K562 (cell line): Measurements from ENCODE around the gene DNAAF3. TPM values are rescaled to one million over a fixed set of nuclear protein-coding genes. Genes with fewer than 3 reads are reported as not detected.

Experiments used
- BCL6 ChIP-seq: fragments of 250-450 bp; sonication (Bioruptor Pico); IDR thresholded peaks from 2 replicates; pipeline ENCODE4 v1.4.0; 2020
- CHD4 ChIP-seq: fragments of 200-600 bp; sonication (generic); IDR thresholded peaks from 3 replicates; pipeline ENCODE4 v1.6.1; 2012; ENCODE audit warnings: low read depth, mild to moderate bottlenecking, mixed read lengths, low read length, inconsistent platforms; ENCODE audit not compliant: insufficient read depth, insufficient replicate concordance, poor library complexity, severe bottlenecking
- E2F3 ChIP-seq: fragments of 250-450 bp; sonication (Bioruptor Pico); IDR thresholded peaks from 2 replicates; pipeline ENCODE4 v1.4.0; 2020; ENCODE audit warnings: mild to moderate bottlenecking
- ELF2 ChIP-seq: fragments of 250-450 bp; sonication (Bioruptor Pico); IDR thresholded peaks from 2 replicates; pipeline ENCODE4 v1.5.0; 2021; ENCODE audit warnings: mild to moderate bottlenecking
- HDAC3 ChIP-seq: fragments of 450-650 bp; IDR thresholded peaks from 2 replicates; pipeline ENCODE4 v1.6.1; 2018; ENCODE audit warnings: borderline replicate concordance, mild to moderate bottlenecking, moderate library complexity; ENCODE audit not compliant: partially characterized antibody
- MED1 ChIP-seq: sonication (generic); formaldehyde crosslinking; IDR thresholded peaks from 2 replicates; pipeline ENCODE4 v1.8.1; 2023; ENCODE audit warnings: missing genetic modification reagents, borderline replicate concordance
- NEUROD1 ChIP-seq: fragments of 150-350 bp; IDR thresholded peaks from 2 replicates; pipeline ENCODE4 v1.6.1; 2014; ENCODE audit warnings: borderline replicate concordance, low read length, low read depth; ENCODE audit not compliant: partially characterized antibody
- NUFIP1 ChIP-seq: fragments of 450-650 bp; IDR thresholded peaks from 2 replicates; pipeline ENCODE4 v1.6.1; 2018; ENCODE audit not compliant: partially characterized antibody
- SIX5 ChIP-seq, 2 experiments: IDR thresholded peaks; 2 replicates each; pipeline ENCODE4 v1.6.1; 2011; ENCODE audit warnings: low read length in 2 of 2, borderline replicate concordance in 1 of 2, low read depth in 1 of 2, mild to moderate bottlenecking in 1 of 2, moderate library complexity in 1 of 2; ENCODE audit not compliant: insufficient read depth in 1 of 2
- SREBF2 ChIP-seq: sonication (generic); formaldehyde crosslinking; IDR thresholded peaks from 2 replicates; pipeline ENCODE4 v1.4.0; 2020; ENCODE audit warnings: mild to moderate bottlenecking, missing genetic modification reagents
- ZEB2 ChIP-seq: fragments of 450-650 bp; IDR thresholded peaks from 2 replicates; pipeline ENCODE4 v1.6.1; 2016
- ZNF134 ChIP-seq: fragments of 250-450 bp; sonication (Bioruptor Pico); conservative IDR thresholded peaks from 2 replicates; pipeline ENCODE4 v1.4.0; 2020
- ZNF445 ChIP-seq: fragments of 250-450 bp; sonication (Bioruptor Pico); IDR thresholded peaks from 2 replicates; pipeline ENCODE4 v1.4.0; 2020; ENCODE audit warnings: low read depth, mild to moderate bottlenecking, moderate library complexity
- ZNF75A ChIP-seq: fragments of 450-650 bp; formaldehyde crosslinking; IDR thresholded peaks from 2 replicates; pipeline ENCODE4 v1.4.0; 2020; ENCODE audit warnings: mild to moderate bottlenecking
- polyA plus RNA-seq, 8 experiments: library from polyadenylated mRNA; depleted of rRNA in 4 of 8; stranded (reverse) in 5 of 8; unstranded in 3 of 8; fragments of >200 nt; fragmentation: Nextera tagmentation in 2 of 8; fragmentation: Illumina TruSeq in 1 of 8; extraction: Ambion mirVana in 2 of 8; extraction: Trizol in 1 of 8; gene quantifications; 2 replicates each; pipeline versions ENCODE4 v1.2.1 to v1.2.3, GENCODE V29; 2011 to 2014; ENCODE audit warnings: inconsistent platforms in 1 of 8, missing spikeins in 1 of 8
- total RNA-seq, 7 experiments: library from RNA; depleted of rRNA in 6 of 7; stranded (reverse); fragments of >200 nt in 6 of 7; fragmentation: Illumina TruSeq in 2 of 7; extraction: Trizol in 2 of 7; gene quantifications; 2 replicates each; pipeline versions ENCODE4 v1.2.1 to v1.2.3, GENCODE V29; 2011 to 2021; ENCODE audit warnings: low replicate concordance in 1 of 7
- TF ChIP-seq, protein P1 (sequence below), 2 experiments: fragments of 150-350 bp in 1 of 2; IDR thresholded peaks; 2 replicates each; pipeline ENCODE4 v1.6.1; 2012 to 2016; ENCODE audit warnings: low read depth in 2 of 2, low read length in 2 of 2, mild to moderate bottlenecking in 1 of 2, moderate library complexity in 1 of 2
- TF ChIP-seq, protein P2 (sequence below), 3 experiments: fragments of 200-800 bp in 1 of 3; fragments of 250-450 bp in 1 of 3; fragments of 450-650 bp in 1 of 3; sonication (Bioruptor Pico) in 1 of 3; sonication (Bioruptor generic) in 1 of 3; formaldehyde crosslinking in 1 of 3; IDR thresholded peaks; 2 replicates each; pipeline versions ENCODE4 v1.6.1 to v1.8.0; 2016 to 2022; ENCODE audit warnings: mild to moderate bottlenecking in 2 of 3, missing genetic modification characterization in 2 of 3, missing compliant biosample characterization in 1 of 3, moderate library complexity in 1 of 3
- TF ChIP-seq, protein P3 (sequence below): fragments of 450-650 bp; conservative IDR thresholded peaks from 2 replicates; pipeline ENCODE4 v1.6.1; 2016; ENCODE audit warnings: missing genetic modification characterization, low read depth, mild to moderate bottlenecking, missing compliant biosample characterization, moderate library complexity

Gene DNAAF3
- total and polyA plus RNA-seq, 9 of the 15 experiments (the other 6 are each of a cell fraction or from before 2014, with no cell fraction given): 21.6 to 61.5 (median 43.0) TPM

DNA sequence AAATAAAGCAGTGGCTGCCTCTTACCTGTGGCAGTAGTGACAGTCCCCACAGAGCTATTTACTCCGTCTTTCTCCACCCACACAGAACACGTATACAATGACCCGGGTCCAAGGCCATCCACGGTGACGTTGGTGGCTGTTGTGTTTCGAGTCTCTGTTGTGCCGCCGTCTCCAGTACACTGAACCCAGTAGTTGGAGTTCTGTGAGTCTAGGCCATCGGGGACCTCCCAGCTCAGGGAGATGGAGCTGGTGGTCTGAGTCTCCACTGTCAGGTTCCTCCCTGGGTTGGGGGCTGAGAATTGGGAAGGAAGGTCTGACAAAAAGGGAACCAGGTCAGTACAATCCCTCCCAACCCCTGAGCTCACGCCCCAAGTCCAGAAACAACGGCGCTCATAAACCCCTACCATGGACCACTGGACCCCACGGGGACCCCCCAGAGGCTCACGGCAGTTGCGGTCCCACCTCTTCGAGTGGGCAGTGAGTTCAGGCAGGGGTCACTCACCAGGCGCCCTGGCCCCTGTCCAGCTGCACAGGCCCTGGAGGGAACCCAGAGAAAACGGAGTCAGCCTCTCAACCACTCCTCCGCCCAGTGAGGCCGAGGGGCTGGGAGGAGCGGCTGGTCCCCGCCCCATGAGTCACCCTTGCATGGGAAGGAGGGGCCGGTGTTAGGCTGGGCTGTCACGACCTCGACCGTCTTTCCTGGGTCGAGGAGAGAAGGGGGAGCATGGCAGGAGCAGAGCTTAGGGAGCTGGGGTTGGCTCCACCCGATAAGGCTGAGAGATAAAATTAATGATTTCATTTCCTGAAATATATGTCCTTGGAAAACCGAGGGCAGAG is 40.5 kb upstream of the DNAAF3 start (continued):
- TF ChIP-seq, protein P1, sequence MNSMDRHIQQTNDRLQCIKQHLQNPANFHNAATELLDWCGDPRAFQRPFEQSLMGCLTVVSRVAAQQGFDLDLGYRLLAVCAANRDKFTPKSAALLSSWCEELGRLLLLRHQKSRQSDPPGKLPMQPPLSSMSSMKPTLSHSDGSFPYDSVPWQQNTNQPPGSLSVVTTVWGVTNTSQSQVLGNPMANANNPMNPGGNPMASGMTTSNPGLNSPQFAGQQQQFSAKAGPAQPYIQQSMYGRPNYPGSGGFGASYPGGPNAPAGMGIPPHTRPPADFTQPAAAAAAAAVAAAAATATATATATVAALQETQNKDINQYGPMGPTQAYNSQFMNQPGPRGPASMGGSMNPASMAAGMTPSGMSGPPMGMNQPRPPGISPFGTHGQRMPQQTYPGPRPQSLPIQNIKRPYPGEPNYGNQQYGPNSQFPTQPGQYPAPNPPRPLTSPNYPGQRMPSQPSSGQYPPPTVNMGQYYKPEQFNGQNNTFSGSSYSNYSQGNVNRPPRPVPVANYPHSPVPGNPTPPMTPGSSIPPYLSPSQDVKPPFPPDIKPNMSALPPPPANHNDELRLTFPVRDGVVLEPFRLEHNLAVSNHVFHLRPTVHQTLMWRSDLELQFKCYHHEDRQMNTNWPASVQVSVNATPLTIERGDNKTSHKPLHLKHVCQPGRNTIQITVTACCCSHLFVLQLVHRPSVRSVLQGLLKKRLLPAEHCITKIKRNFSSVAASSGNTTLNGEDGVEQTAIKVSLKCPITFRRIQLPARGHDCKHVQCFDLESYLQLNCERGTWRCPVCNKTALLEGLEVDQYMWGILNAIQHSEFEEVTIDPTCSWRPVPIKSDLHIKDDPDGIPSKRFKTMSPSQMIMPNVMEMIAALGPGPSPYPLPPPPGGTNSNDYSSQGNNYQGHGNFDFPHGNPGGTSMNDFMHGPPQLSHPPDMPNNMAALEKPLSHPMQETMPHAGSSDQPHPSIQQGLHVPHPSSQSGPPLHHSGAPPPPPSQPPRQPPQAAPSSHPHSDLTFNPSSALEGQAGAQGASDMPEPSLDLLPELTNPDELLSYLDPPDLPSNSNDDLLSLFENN (IDR thresholded peaks at IDR 0.05; ENCODE audit: low read depth in 2 of 2, low read length in 2 of 2): no peak
- no peak for TF ChIP-seq SIX5 (IDR thresholded peaks at IDR 0.05; ENCODE audit: borderline replicate concordance in 1 of 2, insufficient read depth in 1 of 2, low read depth in 1 of 2, low read length in 2 of 2)
- TF ChIP-seq NEUROD1: peak; percentile 52
- no peak for TF ChIP-seq BCL6 (CRISPR knock-in tag)
- no peak for TF ChIP-seq ELF2 (CRISPR knock-in tag)
- no peak for TF ChIP-seq MED1 (CRISPR knock-in tag)
- no peak for TF ChIP-seq NUFIP1
- TF ChIP-seq HDAC3: no peak
- TF ChIP-seq, protein P2, sequence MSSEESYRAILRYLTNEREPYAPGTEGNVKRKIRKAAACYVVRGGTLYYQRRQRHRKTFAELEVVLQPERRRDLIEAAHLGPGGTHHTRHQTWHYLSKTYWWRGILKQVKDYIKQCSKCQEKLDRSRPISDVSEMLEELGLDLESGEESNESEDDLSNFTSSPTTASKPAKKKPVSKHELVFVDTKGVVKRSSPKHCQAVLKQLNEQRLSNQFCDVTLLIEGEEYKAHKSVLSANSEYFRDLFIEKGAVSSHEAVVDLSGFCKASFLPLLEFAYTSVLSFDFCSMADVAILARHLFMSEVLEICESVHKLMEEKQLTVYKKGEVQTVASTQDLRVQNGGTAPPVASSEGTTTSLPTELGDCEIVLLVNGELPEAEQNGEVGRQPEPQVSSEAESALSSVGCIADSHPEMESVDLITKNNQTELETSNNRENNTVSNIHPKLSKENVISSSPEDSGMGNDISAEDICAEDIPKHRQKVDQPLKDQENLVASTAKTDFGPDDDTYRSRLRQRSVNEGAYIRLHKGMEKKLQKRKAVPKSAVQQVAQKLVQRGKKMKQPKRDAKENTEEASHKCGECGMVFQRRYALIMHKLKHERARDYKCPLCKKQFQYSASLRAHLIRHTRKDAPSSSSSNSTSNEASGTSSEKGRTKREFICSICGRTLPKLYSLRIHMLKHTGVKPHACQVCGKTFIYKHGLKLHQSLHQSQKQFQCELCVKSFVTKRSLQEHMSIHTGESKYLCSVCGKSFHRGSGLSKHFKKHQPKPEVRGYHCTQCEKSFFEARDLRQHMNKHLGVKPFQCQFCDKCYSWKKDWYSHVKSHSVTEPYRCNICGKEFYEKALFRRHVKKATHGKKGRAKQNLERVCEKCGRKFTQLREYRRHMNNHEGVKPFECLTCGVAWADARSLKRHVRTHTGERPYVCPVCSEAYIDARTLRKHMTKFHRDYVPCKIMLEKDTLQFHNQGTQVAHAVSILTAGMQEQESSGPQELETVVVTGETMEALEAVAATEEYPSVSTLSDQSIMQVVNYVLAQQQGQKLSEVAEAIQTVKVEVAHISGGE (CRISPR knock-in tag; IDR thresholded peaks at IDR 0.05): no peak
- no peak for TF ChIP-seq CHD4
- no peak for TF ChIP-seq SREBF2
- TF ChIP-seq E2F3: no peak
- TF ChIP-seq ZNF75A (CRISPR knock-in tag): no peak
- TF ChIP-seq, protein P3, sequence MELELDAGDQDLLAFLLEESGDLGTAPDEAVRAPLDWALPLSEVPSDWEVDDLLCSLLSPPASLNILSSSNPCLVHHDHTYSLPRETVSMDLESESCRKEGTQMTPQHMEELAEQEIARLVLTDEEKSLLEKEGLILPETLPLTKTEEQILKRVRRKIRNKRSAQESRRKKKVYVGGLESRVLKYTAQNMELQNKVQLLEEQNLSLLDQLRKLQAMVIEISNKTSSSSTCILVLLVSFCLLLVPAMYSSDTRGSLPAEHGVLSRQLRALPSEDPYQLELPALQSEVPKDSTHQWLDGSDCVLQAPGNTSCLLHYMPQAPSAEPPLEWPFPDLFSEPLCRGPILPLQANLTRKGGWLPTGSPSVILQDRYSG (tag): 0 out of 2 replicates have a peak, but pooled peaks have one; percentile 33
- TF ChIP-seq ZNF134: no peak
- TF ChIP-seq ZNF445 (CRISPR knock-in tag): no peak
- no peak for TF ChIP-seq ZEB2
